NCI-H2029 treated with DMSO at 0.1 percent for 48 hours (cell line): ENCODE measurements around the gene PFN4.
"Not testable (repeated sequence)": the region's sequence is repeated elsewhere in the genome, so short reads cannot be mapped to it uniquely, and the experiment has no call there.

Experiments used
- DNase-seq: peaks from one replicate; lab custom pipeline; 2025; lab: John Stamatoyannopoulos, UW

PFN4 gene

GRCh38 chr2:24111407-24111901 is 11.7 kb downstream of the PFN4 start:
- no peak for DNase-seq

GRCh38 chr2:24110660-24111303 is 12.4 kb downstream of the PFN4 start:
- DNase-seq: no peak

DNA sequence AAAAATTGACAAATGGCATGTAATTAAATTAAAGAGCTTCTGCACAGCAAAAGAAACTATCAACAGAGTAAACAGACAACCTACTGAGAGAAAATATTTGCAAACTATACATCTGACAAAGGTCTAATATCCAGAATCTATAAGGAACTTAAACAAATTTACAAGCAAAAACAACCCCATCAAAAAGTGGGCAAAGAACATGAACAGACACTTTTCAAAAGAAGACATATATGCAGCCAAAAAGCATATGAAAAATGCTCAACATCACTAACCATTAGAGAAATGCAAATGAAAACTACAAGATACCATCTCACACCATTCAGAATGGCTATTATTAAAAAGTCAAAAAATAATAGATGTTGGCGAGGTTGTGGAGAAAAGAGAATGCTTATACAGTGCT is 13.7 kb downstream of the PFN4 start:
- not testable (repeated sequence) for DNase-seq

DNA sequence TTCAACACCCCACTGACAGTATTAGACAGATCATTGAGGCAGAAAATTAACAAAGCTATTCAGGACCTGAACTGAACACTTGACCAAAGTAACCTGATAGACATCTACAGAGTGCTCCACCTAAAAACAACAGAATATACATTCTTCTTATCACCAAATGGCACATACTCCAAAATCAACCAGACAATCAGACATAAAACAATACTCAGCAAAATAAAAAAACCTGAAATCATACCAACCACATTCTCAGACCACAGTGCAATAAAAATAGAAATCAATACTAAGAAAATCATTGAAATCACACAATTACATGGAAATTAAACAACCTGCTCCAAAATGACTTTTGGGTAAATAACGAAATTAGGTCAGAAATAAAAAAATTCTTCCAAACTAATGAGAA is 15.8 kb downstream of the PFN4 start:
- DNase-seq: no peak

DNA sequence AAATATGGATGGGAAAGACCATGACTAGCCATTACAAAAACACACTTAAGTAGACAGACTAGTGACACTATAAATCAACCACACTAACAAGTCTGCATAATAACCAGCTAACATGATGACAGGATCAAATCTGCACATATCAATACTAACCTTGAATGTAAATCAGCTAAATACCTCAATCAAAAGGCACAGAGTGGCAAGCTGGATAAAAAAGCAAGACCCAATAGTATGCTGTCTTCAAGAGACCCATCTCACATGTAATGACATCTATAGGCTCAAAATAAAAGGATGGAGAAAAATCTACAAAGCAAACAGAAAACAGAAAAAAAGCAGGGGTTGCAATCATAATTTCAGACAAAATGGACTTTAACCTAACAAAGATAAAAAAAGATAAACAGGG is 16.3 kb downstream of the PFN4 start:
- DNase-seq: no peak

DNA sequence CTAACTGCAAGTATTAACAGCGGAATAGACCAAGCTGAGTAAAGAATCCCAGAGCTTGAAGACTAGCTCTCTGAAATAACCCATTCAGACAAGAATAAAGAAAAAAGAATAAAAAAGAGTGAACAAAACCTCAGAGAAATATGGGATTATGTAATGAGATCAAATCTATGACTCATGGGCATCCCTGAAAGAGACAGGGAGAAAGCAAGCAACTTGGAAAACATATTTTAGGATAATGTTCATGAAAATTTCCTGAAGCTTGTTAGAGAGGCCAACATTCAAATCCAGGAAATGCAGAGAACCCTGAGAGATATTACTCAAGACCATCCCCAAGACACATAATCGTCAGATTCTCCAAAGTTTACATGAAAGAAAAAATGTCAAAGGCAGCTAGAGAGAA is 17.3 kb downstream of the PFN4 start:
- no peak for DNase-seq

- no peak for DNase-seq
Measured at GRCh38 chr2:24104906-24105305, 18.2 kb downstream of the PFN4 start.

GRCh38 chr2:24104110-24104650 is 19.0 kb downstream of the PFN4 start:
- DNase-seq: no peak

DNA sequence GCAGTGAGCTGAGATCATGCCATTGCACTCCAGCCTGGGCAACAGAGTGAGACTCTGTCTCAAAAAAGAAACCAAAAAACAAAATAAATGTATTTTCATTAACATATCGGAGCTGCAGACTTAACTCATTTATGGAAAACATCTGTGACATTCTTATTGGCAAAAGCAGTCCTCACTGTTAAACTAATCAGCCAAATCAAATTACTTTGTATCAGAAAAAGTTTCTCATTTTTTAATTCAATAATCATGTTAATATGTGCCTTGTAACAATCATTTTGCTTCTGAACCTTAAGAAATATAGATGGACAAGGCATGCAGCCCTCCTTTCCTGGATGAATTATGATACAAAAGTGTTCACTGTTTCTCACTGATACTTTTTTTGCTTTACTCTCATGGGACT is 20.5 kb downstream of the PFN4 start:
- DNase-seq: no peak

DNA sequence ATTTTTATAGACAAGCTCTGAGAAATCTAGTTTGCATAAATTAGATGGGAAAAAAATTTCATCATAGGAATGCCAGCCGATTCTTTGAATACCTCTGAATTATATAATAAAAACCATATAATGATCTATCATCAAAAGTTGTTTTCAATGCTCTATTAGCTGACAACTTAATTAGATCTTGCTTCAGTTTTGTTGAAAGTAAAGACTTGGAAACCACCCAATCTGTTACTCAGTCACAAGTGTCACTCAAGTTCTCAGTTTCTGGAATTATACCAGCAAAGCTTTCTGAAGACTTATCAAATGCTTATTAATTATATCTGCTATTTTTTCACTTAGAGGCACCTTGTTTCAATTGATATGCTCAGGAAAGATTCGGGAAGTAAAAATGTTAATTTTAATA is 21.1 kb downstream of the PFN4 start:
- DNase-seq: no peak

DNA sequence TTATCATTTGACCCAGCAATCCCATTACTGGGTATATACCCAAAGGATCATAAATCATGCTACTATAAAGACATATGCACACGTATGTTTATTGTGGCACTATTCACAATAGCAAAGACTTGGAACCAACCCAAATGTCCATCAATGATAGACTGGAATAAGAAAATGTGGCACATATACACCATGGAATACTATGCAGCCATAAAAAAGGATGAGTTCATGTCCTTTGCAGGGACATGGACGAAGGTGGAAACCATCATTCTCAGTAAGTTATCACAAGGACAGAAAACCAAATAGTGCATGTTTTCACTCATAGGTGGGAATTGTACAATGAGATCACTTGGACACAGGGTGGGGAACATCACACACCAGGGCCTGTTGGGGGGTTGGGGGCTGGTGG is 22.4 kb downstream of the PFN4 start:
- DNase-seq: not testable (repeated sequence)

DNA sequence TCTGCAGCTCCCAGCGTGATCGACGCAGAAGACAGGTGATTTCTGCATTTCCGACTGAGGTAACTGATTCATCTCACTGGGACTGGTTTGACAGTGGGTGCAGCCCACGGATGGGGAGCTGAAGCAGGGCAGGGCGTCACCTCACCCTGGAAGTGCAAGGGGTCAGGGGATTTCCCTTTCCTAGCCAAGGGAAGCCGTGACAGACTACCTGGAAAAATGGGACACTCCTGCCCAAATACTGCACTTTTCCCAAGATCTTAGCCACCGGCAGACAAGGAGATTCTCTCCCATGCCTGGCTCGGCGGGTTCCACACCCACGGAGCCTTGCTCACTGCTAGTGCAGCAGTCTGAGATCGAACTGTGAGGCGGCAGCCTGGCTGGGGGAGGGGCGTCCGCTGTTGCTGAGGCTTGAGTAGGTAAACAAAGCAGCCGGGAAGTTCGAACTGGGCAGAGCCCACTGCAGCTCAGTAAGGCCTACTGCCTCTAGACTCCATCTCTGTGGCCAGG is 27.9 kb downstream of the PFN4 start:
- DNase-seq: not testable (repeated sequence)

- not testable (repeated sequence) for DNase-seq
Measured at GRCh38 chr2:24093270-24093669, 29.9 kb downstream of the PFN4 start.

DNA sequence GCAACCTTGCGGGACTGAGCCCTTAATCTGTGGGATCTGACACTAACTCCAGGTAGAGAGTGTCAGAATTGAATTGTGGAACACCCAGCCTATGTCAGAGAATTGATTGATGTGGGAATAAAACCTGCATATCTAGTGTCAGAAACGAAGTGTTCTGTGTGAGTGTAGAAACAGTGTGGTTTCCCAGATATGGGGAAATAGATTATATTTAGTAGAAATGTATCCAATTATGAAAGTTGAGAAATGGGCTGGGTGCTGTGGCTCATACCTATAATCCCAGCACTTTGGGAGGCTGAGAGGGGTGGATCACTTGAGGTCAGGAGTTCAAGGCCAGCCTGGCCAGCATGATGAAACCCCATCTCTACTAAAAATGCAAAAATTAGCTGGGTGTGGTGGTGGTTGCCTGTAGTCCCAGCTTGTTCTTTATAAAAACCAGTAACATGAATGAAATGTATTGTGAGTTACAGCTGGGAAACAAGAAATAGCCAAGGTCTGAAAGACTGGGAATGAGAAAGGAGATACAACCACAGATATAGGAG is 34.2 kb downstream of the PFN4 start:
- no peak for DNase-seq

GRCh38 chr2:24087032-24087431 is 36.1 kb downstream of the PFN4 start:
- no peak for DNase-seq

GRCh38 chr2:24086241-24086640 is 36.9 kb downstream of the PFN4 start:
- no peak for DNase-seq

DNA sequence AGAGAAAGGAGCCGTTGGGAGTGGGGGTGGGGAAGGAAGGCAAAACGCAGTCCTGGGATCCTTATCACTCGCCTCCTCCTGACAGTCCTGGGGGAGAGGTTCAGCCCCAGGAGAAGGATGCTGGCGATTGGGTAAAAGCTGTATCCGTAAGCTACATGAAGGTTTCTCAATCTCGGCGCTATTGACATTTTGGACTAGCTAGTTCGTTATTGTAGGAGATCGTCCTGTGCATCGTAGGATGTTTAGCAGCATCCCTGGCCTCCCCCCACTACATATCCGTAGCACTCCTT is 38.0 kb downstream of the PFN4 start:
- no peak for DNase-seq

GRCh38 chr2:24084386-24085199 is 38.5 kb downstream of the PFN4 start, which contains the start of gene TP53I3:
TSS of gene TP53I3 (minus strand) at chr2:24084834. CDS start at chr2:24084326, 508 bp downstream.
- DNase-seq: peak; percentile 39

GRCh38 chr2:24083567-24084385 is 39.4 kb downstream of the PFN4 start:
- peak; percentile 36 for DNase-seq

- DNase-seq: no peak
Measured at GRCh38 chr2:24082787-24083566, 40.2 kb downstream of the PFN4 start.

DNA sequence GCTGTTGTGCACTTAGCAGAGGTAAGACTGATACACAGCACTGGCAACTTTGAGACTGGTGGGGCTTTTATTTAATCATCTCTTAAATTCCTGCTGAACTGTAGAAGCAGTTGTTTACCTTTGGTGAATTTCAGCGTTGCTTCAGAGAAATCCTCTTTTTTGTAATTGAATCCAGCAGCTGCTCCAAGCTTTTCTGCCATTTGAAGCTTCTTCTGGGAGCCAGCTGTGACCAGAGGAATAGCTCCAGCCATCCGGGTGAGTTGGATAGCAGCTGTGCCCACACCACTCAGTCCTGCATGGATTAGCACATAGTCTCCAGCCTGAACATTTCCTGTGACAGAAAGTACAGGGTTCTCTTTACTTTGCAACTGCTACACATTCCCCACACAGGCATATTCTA is 42.4 kb downstream of the PFN4 start:
- DNase-seq: peak; percentile 32
